NCI-H2107 treated with DMSO at 0.1 percent for 48 hours (cell line): ENCODE results near the gene MARCOL.
"Not testable (repeated sequence)": the region's sequence is repeated elsewhere in the genome, so short reads cannot be mapped to it uniquely, and the experiment has no call there.

ENCODE experiments used
- DNase-seq: peaks from one replicate; lab custom pipeline; 2025; ENCODE audit not compliant: unreplicated experiment; lab: John Stamatoyannopoulos, UW

Gene MARCOL

DNA sequence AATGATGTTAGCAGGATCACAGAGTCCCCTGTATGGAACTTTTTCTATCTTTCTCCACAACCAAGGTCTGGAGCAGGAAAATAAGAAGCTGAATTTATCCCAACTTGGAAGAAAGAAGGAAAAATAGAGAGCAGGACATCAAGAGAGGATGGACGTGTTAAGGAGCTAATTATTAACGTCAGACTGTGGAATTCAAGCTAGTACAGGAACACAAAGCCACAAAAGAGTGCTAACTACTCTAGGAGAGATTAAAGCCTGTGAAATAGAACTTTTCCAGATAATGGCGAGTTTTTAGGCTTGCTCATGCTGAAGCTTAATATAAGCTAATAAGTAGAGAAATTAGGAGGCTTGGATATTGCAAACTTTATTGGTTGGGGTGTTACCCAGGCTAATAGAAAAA is 29.6 kb downstream of the MARCOL start:
- no peak for DNase-seq

DNA sequence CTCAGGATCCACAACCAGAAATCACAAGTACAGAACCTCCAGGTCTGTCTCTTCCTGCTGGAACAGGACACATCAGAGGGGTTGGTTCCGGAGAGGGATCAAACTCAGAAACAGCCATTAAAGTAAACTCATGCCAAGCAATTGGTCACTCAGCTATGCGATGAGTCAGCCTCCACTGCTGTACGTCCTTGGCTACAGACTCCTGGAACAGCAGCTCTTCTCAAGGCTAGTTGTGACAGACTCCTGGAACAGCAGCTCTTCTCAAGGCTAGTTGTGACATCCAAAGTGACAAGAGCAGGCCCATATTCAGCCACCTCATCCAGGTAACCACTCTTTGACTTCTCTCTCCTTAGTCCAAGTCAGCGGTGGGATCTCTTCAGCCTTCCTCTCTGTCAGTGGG is 30.2 kb downstream of the MARCOL start, which contains the start of gene SPINK13:
SPINK13 (plus strand) TSS at position 229 of the 400 bp plus-strand sequence. CDS start 1,279 bp downstream, outside the sequence.
- no peak for DNase-seq

GRCh38 chr5:148275129-148275528 is 36.8 kb downstream of the MARCOL start:
- DNase-seq, result not testable (repeated sequence)

- DNase-seq, result not testable (repeated sequence)
Observed at GRCh38 chr5:148280893-148281292, 42.6 kb downstream of the MARCOL start.

DNA sequence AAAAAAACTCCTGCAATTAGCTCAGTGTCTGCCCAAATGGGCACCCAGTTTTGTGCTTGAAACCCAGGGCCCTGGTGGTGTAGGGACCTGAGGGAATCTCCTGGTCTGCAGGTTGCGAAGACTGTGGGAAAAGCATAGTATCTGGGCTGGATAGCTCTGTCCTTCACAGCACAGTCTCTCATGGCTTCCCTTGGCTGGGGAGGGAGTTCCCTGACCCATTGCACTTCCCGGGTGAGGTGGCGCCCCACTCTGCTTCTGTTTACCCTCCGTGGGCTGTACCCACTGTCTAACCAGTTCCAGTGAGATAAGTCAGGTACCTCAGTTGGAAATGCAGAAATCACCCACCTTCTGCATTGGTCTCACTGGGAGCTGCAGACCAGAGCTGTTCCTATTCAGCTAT is 43.0 kb downstream of the MARCOL start:
- DNase-seq, result not testable (repeated sequence)

DNA sequence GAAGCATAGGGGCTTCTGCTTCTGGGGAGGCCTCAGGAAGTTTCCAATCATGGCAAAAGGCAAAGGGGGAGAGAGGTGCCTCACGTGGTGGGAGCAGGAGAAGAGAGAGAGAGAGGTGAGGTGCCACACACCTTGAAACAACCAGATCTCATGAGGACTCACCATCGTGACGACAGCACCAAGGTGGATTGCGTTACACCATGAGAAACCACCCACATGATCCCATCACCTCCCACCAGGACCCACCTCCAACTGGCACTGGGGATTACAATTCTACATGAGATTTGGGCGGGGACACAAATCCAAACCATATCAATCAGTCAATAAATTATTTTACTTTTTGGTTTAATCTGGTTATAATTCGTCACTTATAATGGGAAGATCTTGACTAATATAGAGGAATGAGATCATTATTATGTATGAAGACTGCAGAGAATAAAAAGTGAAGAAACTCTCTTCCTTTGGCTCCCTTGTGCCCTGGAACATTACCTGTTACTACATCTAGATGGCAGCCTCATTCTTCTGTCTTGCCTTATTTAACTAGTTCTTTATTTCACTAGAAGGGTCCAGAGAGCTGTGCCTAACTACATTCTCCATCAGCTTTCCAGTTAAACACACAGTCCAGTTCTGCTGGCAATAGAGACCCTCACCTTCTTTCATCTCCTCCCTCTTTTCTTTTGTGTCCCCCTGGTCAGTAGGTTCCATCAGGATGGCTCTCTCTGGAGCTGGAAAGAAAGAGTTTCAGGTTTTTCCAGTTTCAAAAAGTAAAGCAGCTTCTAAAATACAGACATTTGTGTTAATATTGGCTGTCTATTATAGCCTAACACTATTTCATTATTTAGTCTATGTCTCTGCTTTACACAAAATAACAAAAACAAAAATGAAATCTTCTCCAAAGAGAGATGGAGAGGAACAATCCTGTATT is 52.2 kb downstream of the MARCOL start:
- DNase-seq, result peak; percentile 1
